Endodermal cell (in vitro differentiated cells): ENCODE results near the gene DIPK2B. TPM values are rescaled to one million over a fixed set of nuclear protein-coding genes. Genes with fewer than 3 reads are reported as not detected.

ENCODE experiments used
- DNase-seq: peaks from one replicate; pipeline ENCODE4 v3.0.0-alpha.2; 2017
- H3K27ac ChIP-seq: 2 replicates; pipeline ENCODE4 v1.5.1; 2013; ENCODE audit warnings: mild to moderate bottlenecking, low read depth, low read length, moderate library complexity
- H3K27me3 ChIP-seq: 2 replicates; pipeline ENCODE4 v1.6.1; 2013; ENCODE audit warnings: mild to moderate bottlenecking, low read length, moderate library complexity; ENCODE audit not compliant: insufficient read depth, control insufficient read depth, poor library complexity, severe bottlenecking
- H3K36me3 ChIP-seq: 2 replicates; pipeline ENCODE4 v1.7.0; 2013; ENCODE audit warnings: mild to moderate bottlenecking, low read length, moderate library complexity; ENCODE audit not compliant: control insufficient read depth, insufficient read depth
- H3K4me1 ChIP-seq: one replicate; pipeline ENCODE4 v1.7.0; 2013; ENCODE audit warnings: low read length; ENCODE audit not compliant: control insufficient read depth, insufficient read depth
- H3K4me3 ChIP-seq: 2 replicates; pipeline ENCODE4 v1.5.1; 2013; ENCODE audit warnings: mild to moderate bottlenecking, low read length, moderate library complexity
- H3K9ac ChIP-seq: 2 replicates; pipeline ENCODE4 v1.6.1; 2013; ENCODE audit warnings: mild to moderate bottlenecking, low read length, moderate library complexity; ENCODE audit not compliant: poor library complexity, severe bottlenecking; ENCODE audit errors: extremely low read depth
- H3K9me3 ChIP-seq: 2 replicates; pipeline ENCODE4 v1.6.1; 2013; ENCODE audit warnings: mild to moderate bottlenecking, low read length, moderate library complexity; ENCODE audit not compliant: control insufficient read depth
- H3K27ac Mint-ChIP-seq: 2 replicates; pipeline ENCODE4 v1.8.0; 2020; ENCODE audit warnings: mixed read lengths
- H3K27me3 Mint-ChIP-seq: 2 replicates; pipeline ENCODE4 v1.8.0; 2021; ENCODE audit warnings: mild to moderate bottlenecking, mixed read lengths; ENCODE audit not compliant: insufficient read depth
- H3K36me3 Mint-ChIP-seq: 2 replicates; pipeline ENCODE4 v1.8.0; 2020; ENCODE audit warnings: low read depth, mixed read lengths
- H3K4me1 Mint-ChIP-seq: 2 replicates; pipeline ENCODE4 v1.8.0; 2020; ENCODE audit warnings: mixed read lengths
- H3K4me3 Mint-ChIP-seq: 2 replicates; pipeline ENCODE4 v1.8.0; 2020; ENCODE audit warnings: mild to moderate bottlenecking, moderate library complexity, mixed read lengths
- H3K9me3 Mint-ChIP-seq: 2 replicates; pipeline ENCODE4 v1.8.0; 2020; ENCODE audit warnings: mild to moderate bottlenecking, mixed read lengths
- WGBS, 2 experiments: methylation state at CpG; one replicate each; pipeline versions ENCODE4 v1.1.5 to v1.1.7; 2013; ENCODE audit warnings: missing lambda C conversion rate in 2 of 2, mixed read lengths in 1 of 2; ENCODE audit not compliant: insufficient coverage in 1 of 2, insufficient read length in 1 of 2; 5-methylcytosine and 5-hydroxymethylcytosine counted together
- total RNA-seq, 2 donors: library from RNA; stranded (reverse); fragmentation: NEBNext Ultra II Directional in 1 of 2; extraction: Animal tissue kit (Norgen Biotek cat#: 25700) in 1 of 2; gene quantifications; 2 replicates in 1 of 2; 3 replicates in 1 of 2; pipeline ENCODE4 v1.2.1, GENCODE V29; 2021
- TF ChIP-seq, protein P1 (sequence below): fragments of 200-600 bp; sonication (generic); conservative IDR thresholded peaks from 2 replicates; pipeline ENCODE4 v1.5.0; 2021; ENCODE audit warnings: antibody characterized with exemption, mild to moderate bottlenecking

DIPK2B gene
- total RNA-seq, 2 donors from 2014 or later = not detected

- Mint-ChIP-seq H3K27me3 (no peaks in the 10 kb centered on the region), H3K36me3 (no peaks in the 10 kb centered on the region), H3K4me3 (no peak overlapping the region), H3K27ac (no peak overlapping the region), H3K4me1 (no peaks in the 10 kb centered on the region), H3K9me3 (peaks cover 46% of the 10 kb centered on the region)
- no peaks in the 10 kb centered on the region for H3K36me3 ChIP-seq
- TF ChIP-seq, protein P1, sequence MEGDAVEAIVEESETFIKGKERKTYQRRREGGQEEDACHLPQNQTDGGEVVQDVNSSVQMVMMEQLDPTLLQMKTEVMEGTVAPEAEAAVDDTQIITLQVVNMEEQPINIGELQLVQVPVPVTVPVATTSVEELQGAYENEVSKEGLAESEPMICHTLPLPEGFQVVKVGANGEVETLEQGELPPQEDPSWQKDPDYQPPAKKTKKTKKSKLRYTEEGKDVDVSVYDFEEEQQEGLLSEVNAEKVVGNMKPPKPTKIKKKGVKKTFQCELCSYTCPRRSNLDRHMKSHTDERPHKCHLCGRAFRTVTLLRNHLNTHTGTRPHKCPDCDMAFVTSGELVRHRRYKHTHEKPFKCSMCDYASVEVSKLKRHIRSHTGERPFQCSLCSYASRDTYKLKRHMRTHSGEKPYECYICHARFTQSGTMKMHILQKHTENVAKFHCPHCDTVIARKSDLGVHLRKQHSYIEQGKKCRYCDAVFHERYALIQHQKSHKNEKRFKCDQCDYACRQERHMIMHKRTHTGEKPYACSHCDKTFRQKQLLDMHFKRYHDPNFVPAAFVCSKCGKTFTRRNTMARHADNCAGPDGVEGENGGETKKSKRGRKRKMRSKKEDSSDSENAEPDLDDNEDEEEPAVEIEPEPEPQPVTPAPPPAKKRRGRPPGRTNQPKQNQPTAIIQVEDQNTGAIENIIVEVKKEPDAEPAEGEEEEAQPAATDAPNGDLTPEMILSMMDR = no peak
- no peak overlapping the region for H3K9ac ChIP-seq
- no peak overlapping the region for H3K27ac ChIP-seq
- no peak for DNase-seq
- no peak overlapping the region for H3K4me3 ChIP-seq
- H3K27me3 ChIP-seq = no peaks in the 10 kb centered on the region
- 82 to 100% methylated on average over 2 to 5 of the region's 6 CpGs for WGBS, 2 experiments
- no peaks in the 10 kb centered on the region for H3K4me1 ChIP-seq
- no peaks in the 10 kb centered on the region for H3K9me3 ChIP-seq
Measured at GRCh38 chrX:45187731-45188130, 12.9 kb downstream of the DIPK2B start.

- no peaks in the 10 kb centered on the region for H3K36me3 ChIP-seq
- Mint-ChIP-seq H3K4me3 (no peak overlapping the region), H3K4me1 (no peaks in the 10 kb centered on the region), H3K27me3 (no peaks in the 10 kb centered on the region), H3K36me3 (no peaks in the 10 kb centered on the region), H3K9me3 (peaks cover 37% of the 10 kb centered on the region), H3K27ac (no peak overlapping the region)
- H3K9me3 ChIP-seq = no peaks in the 10 kb centered on the region
- TF ChIP-seq, protein P1 = no peak
- no peaks in the 10 kb centered on the region for H3K4me1 ChIP-seq
- DNase-seq = no peak
- H3K27ac ChIP-seq = no peak overlapping the region
- H3K4me3 ChIP-seq = no peak overlapping the region
- H3K9ac ChIP-seq = no peak overlapping the region
- WGBS, 2 experiments = 42 to 70% methylated on average over 2 to 3 of the region's 4 CpGs
- no peaks in the 10 kb centered on the region for H3K27me3 ChIP-seq
Measured at GRCh38 chrX:45186643-45187026, 14.0 kb downstream of the DIPK2B start.

DNA sequence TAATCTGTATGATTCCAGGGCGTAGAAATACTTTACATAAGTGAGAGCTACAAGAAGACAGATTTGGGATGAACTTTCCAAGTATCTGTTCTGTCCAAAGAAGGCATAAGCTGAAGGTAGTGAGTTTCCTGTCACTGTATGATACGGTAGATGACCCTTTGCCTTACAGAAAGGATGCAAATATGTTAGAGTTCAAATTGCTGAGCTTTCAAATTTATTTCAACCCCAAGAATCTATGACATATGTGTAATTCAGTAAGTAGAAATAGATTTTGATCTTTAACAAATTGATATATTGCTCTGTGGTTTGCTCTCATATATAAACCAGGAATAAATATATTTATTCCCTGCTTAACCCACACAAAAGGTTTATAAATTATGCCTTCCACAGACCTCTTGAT, 16.5 kb downstream of the DIPK2B start:
- Mint-ChIP-seq H3K9me3 (peaks cover 35% of the 10 kb centered on the region), H3K27ac (no peak overlapping the region), H3K27me3 (no peaks in the 10 kb centered on the region), H3K36me3 (no peaks in the 10 kb centered on the region), H3K4me3 (no peak overlapping the region), H3K4me1 (no peaks in the 10 kb centered on the region)
- DNase-seq = no peak
- Histone ChIP-seq H3K9me3 (no peaks in the 10 kb centered on the region), H3K27ac (no peak overlapping the region), H3K36me3 (no peaks in the 10 kb centered on the region), H3K9ac (no peak overlapping the region), H3K27me3 (no peaks in the 10 kb centered on the region), H3K4me1 (no peaks in the 10 kb centered on the region), H3K4me3 (no peak overlapping the region)
- TF ChIP-seq, protein P1 = no peak
- WGBS, 2 experiments = 86 to 100% methylated on average over 1 to 2 of the region's 2 CpGs
